ENCODE data around the gene SF1. TPM values are rescaled to one million over a fixed set of nuclear protein-coding genes. Genes with fewer than 3 reads are reported as not detected.

SF1 gene
- total and polyA plus RNA-seq, 11 donors = 59.2 to 349 (median 152) TPM

DNA sequence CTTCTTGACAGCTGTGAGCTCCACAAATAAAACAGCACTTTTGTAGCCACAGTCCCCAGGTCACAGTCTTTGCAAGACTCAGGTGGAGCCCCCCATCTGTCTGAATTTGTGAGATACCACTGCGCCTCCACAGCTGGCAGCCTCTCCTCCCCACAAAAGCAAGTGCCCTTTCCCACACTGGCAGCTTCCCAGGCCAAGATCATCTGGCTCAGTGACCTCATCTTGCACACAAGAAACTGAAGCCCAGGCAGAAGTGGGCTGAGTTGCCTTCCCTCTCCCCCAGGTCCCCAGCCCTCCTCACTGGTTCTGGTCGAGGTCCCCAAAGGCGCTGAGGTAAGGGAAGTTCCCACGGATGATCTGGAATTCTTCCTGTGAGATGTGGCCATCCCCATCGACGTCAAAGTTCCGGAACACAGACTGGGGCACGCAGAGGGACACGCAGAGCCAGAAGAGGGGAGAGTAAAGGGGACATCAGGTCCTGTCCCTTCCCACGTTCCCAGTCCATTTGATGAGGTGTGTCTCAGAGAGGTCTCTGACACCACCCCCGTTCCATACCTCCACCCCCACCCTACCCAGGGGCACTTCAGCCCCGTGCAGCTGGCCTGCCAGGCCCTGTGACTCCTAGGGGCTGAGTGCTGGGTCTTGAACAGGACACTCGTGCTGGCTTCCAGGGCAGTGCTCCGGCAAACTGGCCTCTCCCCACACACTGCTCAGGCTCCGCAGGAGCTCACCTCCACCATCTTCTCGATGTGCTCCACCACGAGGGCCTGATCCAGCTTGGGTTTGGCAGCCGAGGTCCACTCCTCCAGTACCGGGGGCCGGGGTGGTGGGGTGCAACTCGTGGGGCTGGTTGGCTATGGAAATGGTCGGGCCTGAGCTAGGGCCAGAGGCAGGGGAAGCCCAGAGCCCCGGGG lies 43.3 kb downstream of the SF1 start:
- H3K36me3 ChIP-seq = peaks cover 0 to 43% (median 16%) of the 10 kb centered on the region in 9 donors
- ATAC-seq (peak; percentile 15 to 43 (median 30)), DNase-seq (no peak)
- no peak overlapping the region for H3K27ac ChIP-seq
- no peaks in the 10 kb centered on the region for H3K27me3 ChIP-seq
- TF ChIP-seq, protein P1, sequence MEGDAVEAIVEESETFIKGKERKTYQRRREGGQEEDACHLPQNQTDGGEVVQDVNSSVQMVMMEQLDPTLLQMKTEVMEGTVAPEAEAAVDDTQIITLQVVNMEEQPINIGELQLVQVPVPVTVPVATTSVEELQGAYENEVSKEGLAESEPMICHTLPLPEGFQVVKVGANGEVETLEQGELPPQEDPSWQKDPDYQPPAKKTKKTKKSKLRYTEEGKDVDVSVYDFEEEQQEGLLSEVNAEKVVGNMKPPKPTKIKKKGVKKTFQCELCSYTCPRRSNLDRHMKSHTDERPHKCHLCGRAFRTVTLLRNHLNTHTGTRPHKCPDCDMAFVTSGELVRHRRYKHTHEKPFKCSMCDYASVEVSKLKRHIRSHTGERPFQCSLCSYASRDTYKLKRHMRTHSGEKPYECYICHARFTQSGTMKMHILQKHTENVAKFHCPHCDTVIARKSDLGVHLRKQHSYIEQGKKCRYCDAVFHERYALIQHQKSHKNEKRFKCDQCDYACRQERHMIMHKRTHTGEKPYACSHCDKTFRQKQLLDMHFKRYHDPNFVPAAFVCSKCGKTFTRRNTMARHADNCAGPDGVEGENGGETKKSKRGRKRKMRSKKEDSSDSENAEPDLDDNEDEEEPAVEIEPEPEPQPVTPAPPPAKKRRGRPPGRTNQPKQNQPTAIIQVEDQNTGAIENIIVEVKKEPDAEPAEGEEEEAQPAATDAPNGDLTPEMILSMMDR (IDR thresholded peaks at IDR 0.05) = no peak
- no peak for TF ChIP-seq POLR2A (IDR thresholded peaks at IDR 0.05)
- no peak overlapping the region for H3K4me3 ChIP-seq
- no peaks in the 10 kb centered on the region for H3K9me3 ChIP-seq
- WGBS, 4 donors = 83 to 86% (median 84%) methylated on average over 15 to 23 of the region's 23 CpGs
- peaks cover 0 to 3% (median 0%) of the 10 kb centered on the region in 12 donors for H3K4me1 ChIP-seq
- intact Hi-C loops (cut with DNase I) = no loop called here

- H3K4me1 ChIP-seq = peaks cover 0 to 7% (median 0%) of the 10 kb centered on the region in 12 donors
- no peak for TF ChIP-seq POLR2A (IDR thresholded peaks at IDR 0.05)
- TF ChIP-seq, protein P1 (IDR thresholded peaks at IDR 0.05) = no peak
- no peak overlapping the region for H3K4me3 ChIP-seq
- no peaks in the 10 kb centered on the region for H3K9me3 ChIP-seq
- H3K36me3 ChIP-seq = peaks cover 0 to 43% (median 16%) of the 10 kb centered on the region in 9 donors
- H3K27ac ChIP-seq = no peak overlapping the region
- intact Hi-C loops (cut with DNase I) = no loop called here
- no peak for DNase-seq
- WGBS, 4 donors = 69 to 75% (median 70%) methylated on average over 3 of the region's 3 CpGs
- H3K27me3 ChIP-seq = no peaks in the 10 kb centered on the region
- no peak for ATAC-seq
Measured at GRCh38 chr11:64731601-64732000, 46.7 kb downstream of the SF1 start.

DNA sequence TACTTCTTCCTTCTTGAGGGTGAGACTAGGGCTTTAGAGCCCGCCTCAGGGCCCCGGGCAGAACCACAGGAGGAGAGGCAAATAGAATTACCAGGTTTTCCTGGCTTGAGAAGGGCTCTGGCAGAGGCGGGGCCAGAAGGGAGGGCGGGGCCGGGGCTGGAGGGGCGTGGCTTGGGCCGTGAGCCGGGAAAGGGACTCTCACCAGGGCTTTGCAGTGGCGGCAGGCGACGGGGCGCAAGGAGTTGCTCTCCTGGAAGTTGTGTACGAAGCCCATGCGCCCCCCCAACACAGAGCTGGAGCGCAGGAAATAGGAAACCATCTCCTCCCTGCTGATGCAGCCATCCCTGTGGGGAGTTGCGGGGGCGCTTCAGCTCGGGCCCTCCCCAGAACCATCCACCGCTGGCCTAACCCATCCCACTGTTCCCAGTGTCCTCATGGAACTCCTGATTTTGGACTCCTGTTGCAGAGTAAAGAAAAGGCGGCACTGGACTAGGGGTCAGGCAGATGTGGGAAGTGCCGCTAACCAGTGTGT lies 48.4 kb downstream of the SF1 start:
- intact Hi-C loops (cut with DNase I) = loop anchor here in 4 of 10 donors (10.0 kb wide), 3 partner anchors 65 to 285 kb away; no protein-coding TSS in a partner anchor
- H3K27ac ChIP-seq = no peak overlapping the region
- DNase-seq (peak in 1 of 5 donors; percentile 71), ATAC-seq (peak in 3 of 4 donors; percentile 43 to 55 (median 48))
- no peaks in the 10 kb centered on the region for H3K27me3 ChIP-seq
- 42 to 51% (median 45%) methylated on average over 20 to 21 of the region's 21 CpGs for WGBS, 4 donors
- peaks cover 0 to 7% (median 0%) of the 10 kb centered on the region in 12 donors for H3K4me1 ChIP-seq
- no peak overlapping the region for H3K4me3 ChIP-seq
- H3K9me3 ChIP-seq = no peaks in the 10 kb centered on the region
- H3K36me3 ChIP-seq = peaks cover 0 to 30% (median 9%) of the 10 kb centered on the region in 9 donors
- TF ChIP-seq, protein P1 (IDR thresholded peaks at IDR 0.05) = no peak
- TF ChIP-seq POLR2A (IDR thresholded peaks at IDR 0.05) = no peak
